ENCODE measurements around the gene TNFSF13.

Gene TNFSF13

GRCh38 chr17:7555320-7555948 is 3.1 kb upstream of the TNFSF13 start:
- Histone ChIP-seq H3K36me3 (replicated peaks; ENCODE audit: insufficient read depth, low read length) (no peaks in the 10 kb centered on the region), H3K9me2 (replicated peaks; ENCODE audit: insufficient read depth, low read length) (no peaks in the 10 kb centered on the region), H3F3A (ENCODE audit: insufficient read depth, low read length) (peaks cover 28% of the 10 kb centered on the region), H3K4me3 (ENCODE audit: low read length) (no peak overlapping the region), H3K4me2 (ENCODE audit: low read depth, low read length) (no peak overlapping the region), H3K9me3 (replicated peaks; ENCODE audit: insufficient read depth, low read length) (no peaks in the 10 kb centered on the region), H3K79me2 (ENCODE audit: low read length) (no peaks in the 10 kb centered on the region), H3K27me3 (replicated peaks; ENCODE audit: insufficient read depth, low read length) (no peaks in the 10 kb centered on the region), H2AFZ (ENCODE audit: low read length) (no peak overlapping the region), H4K20me1 (ENCODE audit: insufficient read depth, low read length) (no peaks in the 10 kb centered on the region), H3K27ac (ENCODE audit: low read length) (no peak overlapping the region), H3K9ac (ENCODE audit: low read length) (no peak overlapping the region), H3K4me1 (ENCODE audit: low read length) (peaks cover 33% of the 10 kb centered on the region)
- TF ChIP-seq EZH2phosphoT487 (IDR thresholded peaks at IDR 0.05; ENCODE audit: low read length) (no peak), EZH2 (optimal IDR thresholded peaks at IDR 0.05; ENCODE audit: low read depth, low read length) (no peak)
- TF ChIP-seq, protein P1, sequence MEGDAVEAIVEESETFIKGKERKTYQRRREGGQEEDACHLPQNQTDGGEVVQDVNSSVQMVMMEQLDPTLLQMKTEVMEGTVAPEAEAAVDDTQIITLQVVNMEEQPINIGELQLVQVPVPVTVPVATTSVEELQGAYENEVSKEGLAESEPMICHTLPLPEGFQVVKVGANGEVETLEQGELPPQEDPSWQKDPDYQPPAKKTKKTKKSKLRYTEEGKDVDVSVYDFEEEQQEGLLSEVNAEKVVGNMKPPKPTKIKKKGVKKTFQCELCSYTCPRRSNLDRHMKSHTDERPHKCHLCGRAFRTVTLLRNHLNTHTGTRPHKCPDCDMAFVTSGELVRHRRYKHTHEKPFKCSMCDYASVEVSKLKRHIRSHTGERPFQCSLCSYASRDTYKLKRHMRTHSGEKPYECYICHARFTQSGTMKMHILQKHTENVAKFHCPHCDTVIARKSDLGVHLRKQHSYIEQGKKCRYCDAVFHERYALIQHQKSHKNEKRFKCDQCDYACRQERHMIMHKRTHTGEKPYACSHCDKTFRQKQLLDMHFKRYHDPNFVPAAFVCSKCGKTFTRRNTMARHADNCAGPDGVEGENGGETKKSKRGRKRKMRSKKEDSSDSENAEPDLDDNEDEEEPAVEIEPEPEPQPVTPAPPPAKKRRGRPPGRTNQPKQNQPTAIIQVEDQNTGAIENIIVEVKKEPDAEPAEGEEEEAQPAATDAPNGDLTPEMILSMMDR (IDR thresholded peaks at IDR 0.05; ENCODE audit: low read length) = no peak
- no peak for DNase-seq

- H3K79me2 ChIP-seq (ENCODE audit: low read length) = peaks cover 5% of the 10 kb centered on the region; the same call in 1 of the 2 replicates
- H2AFZ ChIP-seq (ENCODE audit: low read length) = no peak overlapping the region
- no peak overlapping the region for H3K4me3 ChIP-seq (ENCODE audit: low read length)
- H3K4me2 ChIP-seq (ENCODE audit: low read depth, low read length) = no peak overlapping the region
- DNase-seq = no peak
- H3K27ac ChIP-seq (ENCODE audit: low read length) = no peak overlapping the region
- H3F3A ChIP-seq (ENCODE audit: insufficient read depth, low read length) = peaks cover 32% of the 10 kb centered on the region
- no peaks in the 10 kb centered on the region for H4K20me1 ChIP-seq (ENCODE audit: insufficient read depth, low read length)
- no peaks in the 10 kb centered on the region for H3K27me3 ChIP-seq (replicated peaks; ENCODE audit: insufficient read depth, low read length)
- H3K9me2 ChIP-seq (replicated peaks; ENCODE audit: insufficient read depth, low read length) = no peaks in the 10 kb centered on the region
- H3K9ac ChIP-seq (ENCODE audit: low read length) = no peak overlapping the region
- no peaks in the 10 kb centered on the region for H3K36me3 ChIP-seq (replicated peaks; ENCODE audit: insufficient read depth, low read length)
- H3K9me3 ChIP-seq (replicated peaks; ENCODE audit: insufficient read depth, low read length) = no peaks in the 10 kb centered on the region
- H3K4me1 ChIP-seq (ENCODE audit: low read length) = peaks cover 37% of the 10 kb centered on the region
- no peak for TF ChIP-seq EZH2phosphoT487 (IDR thresholded peaks at IDR 0.05; ENCODE audit: low read length)
Observed at GRCh38 chr17:7556627-7557026, 1.9 kb upstream of the TNFSF13 start.

DNA sequence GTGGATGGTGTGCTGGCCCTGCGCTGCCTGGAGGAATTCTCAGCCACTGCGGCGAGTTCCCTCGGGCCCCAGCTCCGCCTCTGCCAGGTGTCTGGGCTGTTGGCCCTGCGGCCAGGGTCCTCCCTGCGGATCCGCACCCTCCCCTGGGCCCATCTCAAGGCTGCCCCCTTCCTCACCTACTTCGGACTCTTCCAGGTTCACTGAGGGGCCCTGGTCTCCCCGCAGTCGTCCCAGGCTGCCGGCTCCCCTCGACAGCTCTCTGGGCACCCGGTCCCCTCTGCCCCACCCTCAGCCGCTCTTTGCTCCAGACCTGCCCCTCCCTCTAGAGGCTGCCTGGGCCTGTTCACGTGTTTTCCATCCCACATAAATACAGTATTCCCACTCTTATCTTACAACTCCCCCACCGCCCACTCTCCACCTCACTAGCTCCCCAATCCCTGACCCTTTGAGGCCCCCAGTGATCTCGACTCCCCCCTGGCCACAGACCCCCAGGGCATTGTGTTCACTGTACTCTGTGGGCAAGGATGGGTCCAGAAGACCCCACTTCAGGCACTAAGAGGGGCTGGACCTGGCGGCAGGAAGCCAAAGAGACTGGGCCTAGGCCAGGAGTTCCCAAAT is 1.3 kb upstream of the TNFSF13 start:
- no peak for DNase-seq
- Histone ChIP-seq H3K4me1 (ENCODE audit: low read length) (peaks cover 33% of the 10 kb centered on the region), H3K27ac (ENCODE audit: low read length) (no peak overlapping the region), H3K4me2 (ENCODE audit: low read depth, low read length) (peak overlapping the region; percentile 77; the same call in 1 of the 2 replicates), H3K27me3 (replicated peaks; ENCODE audit: insufficient read depth, low read length) (no peaks in the 10 kb centered on the region), H2AFZ (ENCODE audit: low read length) (peak overlapping the region; percentile 68), H3K36me3 (replicated peaks; ENCODE audit: insufficient read depth, low read length) (no peaks in the 10 kb centered on the region), H3K9me2 (replicated peaks; ENCODE audit: insufficient read depth, low read length) (no peaks in the 10 kb centered on the region), H3K79me2 (ENCODE audit: low read length) (peaks cover 10% of the 10 kb centered on the region), H3K4me3 (ENCODE audit: low read length) (no peak overlapping the region), H3F3A (ENCODE audit: insufficient read depth, low read length) (peaks cover 28% of the 10 kb centered on the region), H3K9me3 (replicated peaks; ENCODE audit: insufficient read depth, low read length) (no peaks in the 10 kb centered on the region), H4K20me1 (ENCODE audit: insufficient read depth, low read length) (no peaks in the 10 kb centered on the region), H3K9ac (ENCODE audit: low read length) (no peak overlapping the region)
- no peak for TF ChIP-seq EZH2phosphoT487 (IDR thresholded peaks at IDR 0.05; ENCODE audit: low read length)
- TF ChIP-seq, protein P1 (IDR thresholded peaks at IDR 0.05; ENCODE audit: low read length) = no peak
- TF ChIP-seq EZH2 (optimal IDR thresholded peaks at IDR 0.05; ENCODE audit: low read depth, low read length) = no peak
